Neural progenitor cell (in vitro differentiated cells): ENCODE measurements around the gene PAPPA2. TPM values are rescaled to one million over a fixed set of nuclear protein-coding genes. Genes with fewer than 3 reads are reported as not detected.

Source experiments
- DNase-seq: peaks from one replicate; pipeline ENCODE4 v3.0.0-alpha.2; 2016; ENCODE audit warnings: low spot score
- H2AFZ ChIP-seq: fragments of 200-600 bp; sonication (generic); replicated peaks from 2 replicates; pipeline ENCODE4 v1.6.1; 2016; ENCODE audit warnings: antibody characterized with exemption
- H3F3A ChIP-seq: fragments of 200-600 bp; sonication (generic); 2 replicates; pipeline ENCODE4 v1.6.1; 2016; ENCODE audit warnings: antibody characterized with exemption, low read depth
- H3K27ac ChIP-seq: fragments of 200-600 bp; sonication (generic); 2 replicates; pipeline ENCODE4 v1.5.1; 2016; ENCODE audit warnings: mild to moderate bottlenecking
- H3K27me3 ChIP-seq: fragments of 200-600 bp; sonication (generic); 2 replicates; pipeline ENCODE4 v1.6.1; 2016; ENCODE audit warnings: mild to moderate bottlenecking, moderate library complexity
- H3K36me3 ChIP-seq: fragments of 200-600 bp; sonication (generic); 2 replicates; pipeline ENCODE4 v1.5.1; 2016
- H3K4me1 ChIP-seq: fragments of 200-600 bp; sonication (generic); 2 replicates; pipeline ENCODE4 v1.6.1; 2016; ENCODE audit warnings: mixed run types
- H3K4me2 ChIP-seq: fragments of 200-600 bp; sonication (generic); 2 replicates; pipeline ENCODE4 v1.6.1; 2016
- H3K4me3 ChIP-seq: fragments of 200-600 bp; sonication (generic); 2 replicates; pipeline ENCODE4 v1.5.1; 2016
- H3K79me2 ChIP-seq: fragments of 200-600 bp; sonication (generic); 2 replicates; pipeline ENCODE4 v1.6.1; 2016; ENCODE audit warnings: low read depth
- H3K9ac ChIP-seq: fragments of 200-600 bp; sonication (generic); 2 replicates; pipeline ENCODE4 v1.6.1; 2016
- H3K9me3 ChIP-seq: fragments of 200-600 bp; sonication (generic); 2 replicates; pipeline ENCODE4 v1.5.1; 2016; ENCODE audit warnings: low read depth
- H4K20me1 ChIP-seq: fragments of 200-600 bp; sonication (generic); 2 replicates; pipeline ENCODE4 v1.6.1; 2016; ENCODE audit warnings: low read depth
- H3K27ac Mint-ChIP-seq: 3 replicates; pipeline ENCODE4 v1.8.0; 2021; ENCODE audit warnings: mixed read lengths
- H3K27me3 Mint-ChIP-seq: 2 replicates; pipeline ENCODE4 v1.8.0; 2022; ENCODE audit warnings: low read depth, mild to moderate bottlenecking, inconsistent platforms, moderate library complexity, mixed read lengths; ENCODE audit not compliant: insufficient read depth
- H3K36me3 Mint-ChIP-seq: 3 replicates; pipeline ENCODE4 v1.8.0; 2021; ENCODE audit warnings: mixed read lengths
- H3K4me1 Mint-ChIP-seq: 3 replicates; pipeline ENCODE4 v1.8.0; 2021; ENCODE audit warnings: mixed read lengths
- H3K4me3 Mint-ChIP-seq: 3 replicates; pipeline ENCODE4 v1.8.0; 2021; ENCODE audit warnings: mild to moderate bottlenecking, moderate library complexity, mixed read lengths
- H3K9me3 Mint-ChIP-seq: 3 replicates; pipeline ENCODE4 v1.8.0; 2020; ENCODE audit warnings: mixed read lengths
- CTCF ChIP-seq: fragments of 200-600 bp; sonication (generic); IDR thresholded peaks from 2 replicates; pipeline ENCODE4 v1.5.1; 2017; ENCODE audit warnings: antibody characterized with exemption, mild to moderate bottlenecking
- EZH2 ChIP-seq: fragments of 200-600 bp; sonication (generic); IDR thresholded peaks from 2 replicates; pipeline ENCODE4 v1.6.1; 2017; ENCODE audit warnings: antibody characterized with exemption, mild to moderate bottlenecking, moderate library complexity
- EZH2phosphoT487 ChIP-seq: fragments of 200-600 bp; sonication (generic); IDR thresholded peaks from 2 replicates; pipeline ENCODE4 v1.6.1; 2017; ENCODE audit warnings: antibody characterized with exemption
- total RNA-seq: library from RNA; depleted of rRNA; stranded (reverse); fragments of >200 nt; gene quantifications from 2 replicates; pipeline ENCODE4 v1.2.3, GENCODE V29; 2015; ENCODE audit warnings: low replicate concordance

PAPPA2 gene
- total RNA-seq, 1 donor from 2014 or later, result 0.17 TPM

DNA sequence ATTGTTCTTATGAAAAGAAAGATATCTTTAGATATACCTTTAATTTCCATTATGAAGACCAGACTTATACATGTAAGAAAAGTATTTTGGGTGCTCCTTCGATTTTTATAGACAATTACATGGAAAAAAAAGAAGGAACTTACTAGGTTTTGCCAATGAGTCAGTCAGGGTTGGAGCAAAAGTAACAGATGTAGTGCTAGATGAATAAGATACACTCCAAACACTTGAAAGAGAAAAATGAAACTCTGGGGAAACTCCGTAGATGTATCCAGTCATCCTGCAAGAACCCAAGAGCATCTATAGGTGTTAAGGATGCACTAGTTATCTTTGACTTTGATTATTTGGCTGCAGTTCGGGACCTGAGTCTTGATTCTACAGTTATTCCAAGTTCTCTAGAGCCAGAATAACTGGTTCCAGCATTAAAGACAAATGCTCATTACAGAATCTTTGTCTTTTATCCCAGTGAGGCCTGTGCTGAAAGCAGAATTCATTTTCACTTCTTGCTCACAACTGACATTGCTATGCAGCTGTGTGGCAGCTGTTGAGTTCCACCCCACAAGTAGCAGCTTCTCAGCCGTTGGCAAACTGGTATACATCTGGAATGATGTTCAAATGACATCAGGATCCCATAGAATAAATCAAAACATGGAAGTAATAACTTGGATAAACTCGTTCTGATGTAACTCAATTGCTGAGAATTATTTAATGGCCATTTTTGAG is 375.5 kb downstream of the PAPPA2 start:
- no peaks in the 10 kb centered on the region for H3K27me3 ChIP-seq
- peaks cover 5% of the 10 kb centered on the region for H3K4me1 Mint-ChIP-seq
- H3K27ac Mint-ChIP-seq, result no peak overlapping the region
- H3K4me3 Mint-ChIP-seq, result no peak overlapping the region
- no peaks in the 10 kb centered on the region for H3K27me3 Mint-ChIP-seq
- H3K4me1 ChIP-seq, result peaks cover 3% of the 10 kb centered on the region
- H3K9ac ChIP-seq, result no peak overlapping the region
- H3K36me3 ChIP-seq, result no peaks in the 10 kb centered on the region
- H2AFZ ChIP-seq, result no peak overlapping the region
- H3K79me2 ChIP-seq, result no peaks in the 10 kb centered on the region
- no peaks in the 10 kb centered on the region for H3K9me3 ChIP-seq
- H3K4me2 ChIP-seq, result no peak overlapping the region
- H4K20me1 ChIP-seq, result no peaks in the 10 kb centered on the region
- no peak for DNase-seq
- no peak overlapping the region for H3K27ac ChIP-seq
- H3K36me3 Mint-ChIP-seq, result no peaks in the 10 kb centered on the region
- TF ChIP-seq EZH2phosphoT487 (no peak), CTCF (no peak), EZH2 (no peak)
- H3K9me3 Mint-ChIP-seq, result no peaks in the 10 kb centered on the region
- H3F3A ChIP-seq, result no peaks in the 10 kb centered on the region
- H3K4me3 ChIP-seq, result no peak overlapping the region

GRCh38 chr1:176839216-176839615 is 376.2 kb downstream of the PAPPA2 start:
- Histone ChIP-seq H3K9ac (no peak overlapping the region), H3K4me1 (peaks cover 3% of the 10 kb centered on the region), H3K27ac (no peak overlapping the region), H3K36me3 (no peaks in the 10 kb centered on the region), H2AFZ (no peak overlapping the region), H3K79me2 (no peaks in the 10 kb centered on the region), H3K4me2 (no peak overlapping the region), H4K20me1 (no peaks in the 10 kb centered on the region), H3K9me3 (no peaks in the 10 kb centered on the region), H3K4me3 (no peak overlapping the region), H3K27me3 (no peaks in the 10 kb centered on the region), H3F3A (no peaks in the 10 kb centered on the region)
- TF ChIP-seq EZH2phosphoT487, result no peak
- TF ChIP-seq CTCF, result no peak
- TF ChIP-seq EZH2, result no peak
- no peak overlapping the region for H3K27ac Mint-ChIP-seq
- H3K4me1 Mint-ChIP-seq, result peaks cover 5% of the 10 kb centered on the region
- H3K9me3 Mint-ChIP-seq, result no peaks in the 10 kb centered on the region
- no peaks in the 10 kb centered on the region for H3K36me3 Mint-ChIP-seq
- no peaks in the 10 kb centered on the region for H3K27me3 Mint-ChIP-seq
- no peak overlapping the region for H3K4me3 Mint-ChIP-seq
- no peak for DNase-seq

DNA sequence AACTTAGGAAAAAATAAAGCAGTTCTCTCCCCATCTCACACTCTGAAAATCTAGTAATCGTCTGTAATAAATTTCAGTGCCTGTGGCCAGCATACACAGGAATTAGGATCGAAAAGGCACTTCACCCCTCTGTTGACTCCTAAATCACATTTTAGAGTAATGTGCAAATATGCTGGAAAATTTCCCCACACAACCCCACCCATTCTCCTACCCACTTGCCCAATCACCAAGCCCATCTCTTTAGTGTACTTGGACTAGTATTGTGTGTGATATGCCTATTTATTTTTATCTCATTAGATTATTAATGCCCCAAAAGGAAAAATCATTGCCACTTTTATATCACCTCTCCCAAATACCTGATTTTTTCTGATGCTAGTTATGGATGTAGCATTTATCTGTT is 378.3 kb downstream of the PAPPA2 start:
- Histone ChIP-seq H3K4me1 (peaks cover 3% of the 10 kb centered on the region), H3K9ac (no peak overlapping the region), H3K4me2 (no peak overlapping the region), H3K27me3 (no peaks in the 10 kb centered on the region), H3K27ac (no peak overlapping the region), H3K9me3 (no peaks in the 10 kb centered on the region), H3K79me2 (no peaks in the 10 kb centered on the region), H4K20me1 (no peaks in the 10 kb centered on the region), H3K4me3 (no peak overlapping the region), H3K36me3 (no peaks in the 10 kb centered on the region), H2AFZ (no peak overlapping the region), H3F3A (no peaks in the 10 kb centered on the region)
- Mint-ChIP-seq H3K27me3 (no peaks in the 10 kb centered on the region), H3K4me1 (peaks cover 5% of the 10 kb centered on the region), H3K9me3 (no peaks in the 10 kb centered on the region), H3K36me3 (no peaks in the 10 kb centered on the region), H3K4me3 (no peak overlapping the region), H3K27ac (no peak overlapping the region)
- no peak for DNase-seq
- TF ChIP-seq EZH2, result no peak
- TF ChIP-seq EZH2phosphoT487, result no peak
- no peak for TF ChIP-seq CTCF
